HepG2 (cell line): ENCODE results near the gene SLC2A10. TPM values are rescaled to one million over a fixed set of nuclear protein-coding genes. Genes with fewer than 3 reads are reported as not detected.

Experiments
- ARID2 ChIP-seq: sonication (generic); formaldehyde crosslinking; IDR thresholded peaks from 2 replicates; pipeline ENCODE4 v1.8.1; 2022; ENCODE audit warnings: mild to moderate bottlenecking, missing genetic modification reagents, borderline replicate concordance
- ATF7 ChIP-seq, 2 experiments: fragments of 450-650 bp in 1 of 2; sonication (generic) in 1 of 2; formaldehyde crosslinking in 1 of 2; IDR thresholded peaks; 2 replicates each; pipeline versions ENCODE4 v1.4.0 to v1.6.1; 2016 to 2020; ENCODE audit warnings: antibody characterized with exemption in 1 of 2, mild to moderate bottlenecking in 1 of 2, missing genetic modification reagents in 1 of 2
- CCDC6 ChIP-seq: sonication (generic); formaldehyde crosslinking; IDR thresholded peaks from 2 replicates; pipeline ENCODE4 v1.8.1; 2022; ENCODE audit warnings: mild to moderate bottlenecking, missing genetic modification reagents, moderate library complexity
- ELF3 ChIP-seq: IDR thresholded peaks from 2 replicates; pipeline ENCODE4 v1.6.1; 2016; ENCODE audit warnings: missing genetic modification reagents, missing compliant biosample characterization
- FOXA1 ChIP-seq, 2 experiments: fragments of 450-650 bp in 1 of 2; sonication (generic) in 1 of 2; formaldehyde crosslinking in 1 of 2; IDR thresholded peaks; 2 replicates each; pipeline versions ENCODE4 v1.4.0 to v1.6.1; 2016 to 2020; ENCODE audit warnings: missing genetic modification reagents in 1 of 2
- HNRNPL ChIP-seq: fragments of 200-400 bp; formaldehyde crosslinking; IDR thresholded peaks from 2 replicates; pipeline ENCODE4 v1.6.1; 2017; ENCODE audit warnings: mild to moderate bottlenecking, low read depth, low read length
- JUNB ChIP-seq: sonication (generic); formaldehyde crosslinking; IDR thresholded peaks from 2 replicates; pipeline ENCODE4 v1.8.0; 2022; ENCODE audit warnings: missing genetic modification reagents, mild to moderate bottlenecking, borderline replicate concordance
- MBNL3 ChIP-seq: fragments of 250-450 bp; sonication (Bioruptor Pico); conservative IDR thresholded peaks from 2 replicates; pipeline ENCODE4 v1.8.0; 2022; ENCODE audit warnings: mild to moderate bottlenecking, inconsistent platforms
- PLSCR1 ChIP-seq: sonication (generic); formaldehyde crosslinking; IDR thresholded peaks from 2 replicates; pipeline ENCODE4 v1.5.0; 2020; ENCODE audit warnings: missing genetic modification reagents, mild to moderate bottlenecking, borderline replicate concordance
- RAD51 ChIP-seq: fragments of 450-650 bp; IDR thresholded peaks from 2 replicates; pipeline ENCODE4 v1.6.1; 2016; ENCODE audit warnings: borderline replicate concordance
- THYN1 ChIP-seq: sonication (generic); formaldehyde crosslinking; IDR thresholded peaks from 2 replicates; pipeline ENCODE4 v1.8.1; 2023; ENCODE audit warnings: low read depth, mild to moderate bottlenecking, moderate library complexity, missing genetic modification reagents, borderline replicate concordance
- ZNF256 ChIP-seq: sonication (generic); formaldehyde crosslinking; conservative IDR thresholded peaks from 2 replicates; pipeline ENCODE4 v1.4.0; 2020; ENCODE audit warnings: missing genetic modification reagents
- ZNF260 ChIP-seq: sonication (generic); formaldehyde crosslinking; IDR thresholded peaks from 2 replicates; pipeline ENCODE4 v1.4.0; 2020; ENCODE audit warnings: missing genetic modification reagents, low read depth, mild to moderate bottlenecking, borderline replicate concordance
- ZNF383 ChIP-seq: sonication (generic); formaldehyde crosslinking; IDR thresholded peaks from 2 replicates; pipeline ENCODE4 v1.4.0; 2020; ENCODE audit warnings: missing genetic modification reagents, mild to moderate bottlenecking, borderline replicate concordance
- ZNF598 ChIP-seq: sonication (generic); formaldehyde crosslinking; IDR thresholded peaks from 2 replicates; pipeline ENCODE4 v1.5.1; 2020; ENCODE audit warnings: mild to moderate bottlenecking, missing genetic modification reagents, borderline replicate concordance
- ZNF737 ChIP-seq: sonication (generic); formaldehyde crosslinking; IDR thresholded peaks from 2 replicates; pipeline ENCODE4 v1.5.0; 2020; ENCODE audit warnings: missing genetic modification reagents, mild to moderate bottlenecking, borderline replicate concordance
- ZNF777 ChIP-seq: sonication (generic); formaldehyde crosslinking; IDR thresholded peaks from 2 replicates; pipeline ENCODE4 v1.4.0; 2020; ENCODE audit warnings: missing genetic modification reagents
- ZNF883 ChIP-seq: sonication (generic); formaldehyde crosslinking; IDR thresholded peaks from 2 replicates; pipeline ENCODE4 v1.5.1; 2020; ENCODE audit warnings: mild to moderate bottlenecking, missing genetic modification reagents; ENCODE audit errors: not compliant biosample characterization
- polyA plus RNA-seq, 8 experiments: library from polyadenylated mRNA; depleted of rRNA in 3 of 8; stranded (reverse) in 7 of 8; unstranded in 1 of 8; fragments of >200 nt; fragmentation: Illumina TruSeq in 4 of 8; extraction: Trizol in 4 of 8; gene quantifications; 2 replicates each; pipeline versions ENCODE4 v1.2.1 to v1.2.3, GENCODE V29; 2011 to 2016; ENCODE audit warnings: low read depth in 4 of 8, missing spikeins in 1 of 8, mixed read lengths in 1 of 8; ENCODE audit not compliant: insufficient read depth in 1 of 8
- total RNA-seq, 5 experiments: library from RNA; depleted of rRNA; stranded (reverse); fragments of >200 nt; fragmentation: Illumina TruSeq; extraction: Trizol; gene quantifications; 2 replicates each; pipeline ENCODE4 v1.2.3, GENCODE V29; 2016; ENCODE audit warnings: low read depth in 1 of 5
- TF ChIP-seq, protein P1 (sequence below): sonication (generic); IDR thresholded peaks from 2 replicates; pipeline ENCODE4 v1.6.1; 2016; ENCODE audit warnings: low read depth, borderline replicate concordance
- TF ChIP-seq, protein P2 (sequence below): sonication (generic); formaldehyde crosslinking; IDR thresholded peaks from 2 replicates; pipeline ENCODE4 v1.8.0; 2022; ENCODE audit warnings: missing genetic modification reagents, mild to moderate bottlenecking, borderline replicate concordance
- TF ChIP-seq, protein P3 (sequence below): sonication (generic); formaldehyde crosslinking; IDR thresholded peaks from 2 replicates; pipeline ENCODE4 v1.4.0; 2020; ENCODE audit warnings: mild to moderate bottlenecking, missing genetic modification reagents
- TF ChIP-seq, protein P4 (sequence below): sonication (generic); formaldehyde crosslinking; IDR thresholded peaks from 2 replicates; pipeline ENCODE4 v1.8.1; 2023; ENCODE audit warnings: mild to moderate bottlenecking, inconsistent platforms, moderate library complexity, missing genetic modification reagents, borderline replicate concordance

SLC2A10 gene
- total and polyA plus RNA-seq, 2 of the 13 experiments (the other 11 are each of a cell fraction or from before 2014, with no cell fraction given): 16.0 to 18.4 TPM

GRCh38 chr20:46713957-46714834, 4.7 kb downstream of the SLC2A10 start (continued):
- TF ChIP-seq ZNF260 (CRISPR knock-in tag) (no peak), ZNF598 (CRISPR knock-in tag) (no peak), ELF3 (no peak), RAD51 (no peak), CCDC6 (CRISPR knock-in tag) (no peak), ZNF883 (CRISPR knock-in tag) (no peak), ZNF777 (CRISPR knock-in tag) (no peak), ATF7 (IDR thresholded peaks at IDR 0.05) (no peak), ATF7 (CRISPR knock-in tag; IDR thresholded peaks at IDR 0.05) (0 out of 2 replicates have a peak, but pooled peaks have one; percentile 29), MBNL3 (CRISPR knock-in tag) (no peak), THYN1 (CRISPR knock-in tag) (no peak), HNRNPL (no peak), FOXA1 (IDR thresholded peaks at IDR 0.05) (no peak), FOXA1 (CRISPR knock-in tag; IDR thresholded peaks at IDR 0.05) (no peak), PLSCR1 (CRISPR knock-in tag) (no peak), ZNF737 (CRISPR knock-in tag) (no peak), JUNB (CRISPR knock-in tag) (no peak), ARID2 (no peak), ZNF383 (CRISPR knock-in tag) (no peak), ZNF256 (CRISPR knock-in tag) (no peak)
- TF ChIP-seq, protein P1, sequence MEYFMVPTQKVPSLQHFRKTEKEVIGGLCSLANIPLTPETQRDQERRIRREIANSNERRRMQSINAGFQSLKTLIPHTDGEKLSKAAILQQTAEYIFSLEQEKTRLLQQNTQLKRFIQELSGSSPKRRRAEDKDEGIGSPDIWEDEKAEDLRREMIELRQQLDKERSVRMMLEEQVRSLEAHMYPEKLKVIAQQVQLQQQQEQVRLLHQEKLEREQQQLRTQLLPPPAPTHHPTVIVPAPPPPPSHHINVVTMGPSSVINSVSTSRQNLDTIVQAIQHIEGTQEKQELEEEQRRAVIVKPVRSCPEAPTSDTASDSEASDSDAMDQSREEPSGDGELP: no peak
- TF ChIP-seq, protein P2, sequence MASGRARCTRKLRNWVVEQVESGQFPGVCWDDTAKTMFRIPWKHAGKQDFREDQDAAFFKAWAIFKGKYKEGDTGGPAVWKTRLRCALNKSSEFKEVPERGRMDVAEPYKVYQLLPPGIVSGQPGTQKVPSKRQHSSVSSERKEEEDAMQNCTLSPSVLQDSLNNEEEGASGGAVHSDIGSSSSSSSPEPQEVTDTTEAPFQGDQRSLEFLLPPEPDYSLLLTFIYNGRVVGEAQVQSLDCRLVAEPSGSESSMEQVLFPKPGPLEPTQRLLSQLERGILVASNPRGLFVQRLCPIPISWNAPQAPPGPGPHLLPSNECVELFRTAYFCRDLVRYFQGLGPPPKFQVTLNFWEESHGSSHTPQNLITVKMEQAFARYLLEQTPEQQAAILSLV: no peak
- TF ChIP-seq, protein P3, sequence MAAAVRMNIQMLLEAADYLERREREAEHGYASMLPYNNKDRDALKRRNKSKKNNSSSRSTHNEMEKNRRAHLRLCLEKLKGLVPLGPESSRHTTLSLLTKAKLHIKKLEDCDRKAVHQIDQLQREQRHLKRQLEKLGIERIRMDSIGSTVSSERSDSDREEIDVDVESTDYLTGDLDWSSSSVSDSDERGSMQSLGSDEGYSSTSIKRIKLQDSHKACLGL (CRISPR knock-in tag): peak; percentile 53; the same call in 1 of the 2 replicates
- TF ChIP-seq, protein P4, sequence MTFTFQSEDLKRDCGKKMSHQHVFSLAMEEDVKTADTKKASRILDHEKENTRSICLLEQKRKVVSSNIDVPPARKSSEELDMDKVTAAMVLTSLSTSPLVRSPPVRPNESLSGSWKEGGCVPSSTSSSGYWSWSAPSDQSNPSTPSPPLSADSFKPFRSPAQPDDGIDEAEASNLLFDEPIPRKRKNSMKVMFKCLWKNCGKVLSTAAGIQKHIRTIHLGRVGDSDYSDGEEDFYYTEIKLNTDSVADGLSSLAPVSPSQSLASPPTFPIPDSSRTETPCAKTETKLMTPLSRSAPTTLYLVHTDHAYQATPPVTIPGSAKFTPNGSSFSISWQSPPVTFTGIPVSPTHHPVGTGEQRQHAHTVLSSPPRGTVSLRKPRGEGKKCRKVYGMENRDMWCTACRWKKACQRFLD (CRISPR knock-in tag): no peak
